Pancreas (tissue), 10 donors: Measurements from ENCODE around the gene CCDC77. TPM values are rescaled to one million over a fixed set of nuclear protein-coding genes. Genes with fewer than 3 reads are reported as not detected.

Source experiments
- ATAC-seq, 4 donors: fragments of 200-7000 bp; cut with Tn5 transposase; one replicate each; pipeline versions ENCODE4 v1.8.0 to v1.9.1; 2020; ENCODE audit warnings: mild to moderate bottlenecking in 4 of 4, moderate library complexity in 4 of 4
- DNase-seq, 6 donors: peaks; one replicate each; pipeline ENCODE4 v3.0.0-alpha.2; 2020
- FAIRE-seq: peaks from 2 replicates; lab custom pipeline; 2012; peaks lifted over from hg19 to GRCh38; lab: Jason Lieb, UNC
- H3K27ac ChIP-seq, 4 donors: fragments of 200-600 bp; sonication (generic); 1 replicate in 3 of 4; 2 replicates in 1 of 4; pipeline versions ENCODE4 v1.5.0 to v1.8.0; 2020
- H3K27me3 ChIP-seq, 4 donors: fragments of 200-600 bp; one replicate each; pipeline ENCODE4 v1.8.0; 2021
- H3K36me3 ChIP-seq, 3 donors: fragments of 200-600 bp; sonication (generic) in 1 of 3; one replicate each; pipeline versions ENCODE4 v1.5.0 to v1.8.0; 2020 to 2021
- H3K4me1 ChIP-seq, 3 donors: fragments of 200-600 bp; one replicate each; pipeline ENCODE4 v1.8.0; 2021
- H3K4me3 ChIP-seq, 4 donors: fragments of 200-600 bp; sonication (generic) in 2 of 4; one replicate each; pipeline versions ENCODE4 v1.5.0 to v1.8.0; 2020 to 2021
- H3K9me3 ChIP-seq, 4 donors: fragments of 200-600 bp; one replicate each; pipeline ENCODE4 v1.8.0; 2021
- WGBS, 2 donors: extraction: QIAGEN DNeasy Blood & Tissue Kit; methylation state at CpG; one replicate each; pipeline ENCODE4 v1.1.7; 2013; 5-methylcytosine and 5-hydroxymethylcytosine counted together
- intact Hi-C, 3 donors: fragments of 100-400 bp; cut with DNase I; formaldehyde crosslinking; loops; one replicate each; pipeline versions ENCODE4 v1.11.1 to v1.14.2; 2022
- polyA plus RNA-seq, 2 donors: library from polyadenylated mRNA; stranded (reverse); fragments of 200-250 nt; gene quantifications; one replicate each; pipeline ENCODE4 v1.2.3, GENCODE V29; 2013
- total RNA-seq, 6 donors: library from RNA; stranded (reverse); fragmentation: NEBNext Ultra II Directional in 4 of 6; extraction: Animal tissue kit (Norgen Biotek cat#: 25700) in 4 of 6; gene quantifications; one replicate each; pipeline versions ENCODE4 v1.2.1 to v1.2.4, GENCODE V29; 2021 to 2023
- TF ChIP-seq, protein P1 (sequence below), 4 donors: fragments of 200-600 bp; sonication (generic) in 3 of 4; IDR thresholded peaks; one replicate each; pipeline versions ENCODE4 v1.5.0 to v1.8.0; 2021; ENCODE audit warnings: antibody characterized with exemption in 4 of 4
- donor health status: healthy with polysubstance abuse.
- donor health status: DM: no; HTN: no; CAD: no; lungs with moderate emphysema.
- donor health status: DM: no; HTN: no; CAD: no.
- donor health status: control.
- donor health status: control.
- donor health status: Bipolar disorder and iron deficiency.
- donor health status: DM: yes; HTN: yes; CAD: no.
- donor health status: DM: no; HTN: no; CAD: no.
- donor health status: DM: no; HTN: no; CAD: no.
- donor health status: DM: yes; HTN: yes; CAD: no.

The CCDC77 gene
- total and polyA plus RNA-seq, 8 donors: 1.9 to 4.2 (median 2.8) TPM

GRCh38 chr12:473198-473597 lies 71.8 kb downstream of the CCDC77 start:
- Histone ChIP-seq H3K9me3 (no peaks in the 10 kb centered on the region), H3K27me3 (no peaks in the 10 kb centered on the region), H3K27ac (no peak overlapping the region), H3K36me3 (no peaks in the 10 kb centered on the region), H3K4me3 (no peak overlapping the region), H3K4me1 (no peaks in the 10 kb centered on the region)
- TF ChIP-seq, protein P1, sequence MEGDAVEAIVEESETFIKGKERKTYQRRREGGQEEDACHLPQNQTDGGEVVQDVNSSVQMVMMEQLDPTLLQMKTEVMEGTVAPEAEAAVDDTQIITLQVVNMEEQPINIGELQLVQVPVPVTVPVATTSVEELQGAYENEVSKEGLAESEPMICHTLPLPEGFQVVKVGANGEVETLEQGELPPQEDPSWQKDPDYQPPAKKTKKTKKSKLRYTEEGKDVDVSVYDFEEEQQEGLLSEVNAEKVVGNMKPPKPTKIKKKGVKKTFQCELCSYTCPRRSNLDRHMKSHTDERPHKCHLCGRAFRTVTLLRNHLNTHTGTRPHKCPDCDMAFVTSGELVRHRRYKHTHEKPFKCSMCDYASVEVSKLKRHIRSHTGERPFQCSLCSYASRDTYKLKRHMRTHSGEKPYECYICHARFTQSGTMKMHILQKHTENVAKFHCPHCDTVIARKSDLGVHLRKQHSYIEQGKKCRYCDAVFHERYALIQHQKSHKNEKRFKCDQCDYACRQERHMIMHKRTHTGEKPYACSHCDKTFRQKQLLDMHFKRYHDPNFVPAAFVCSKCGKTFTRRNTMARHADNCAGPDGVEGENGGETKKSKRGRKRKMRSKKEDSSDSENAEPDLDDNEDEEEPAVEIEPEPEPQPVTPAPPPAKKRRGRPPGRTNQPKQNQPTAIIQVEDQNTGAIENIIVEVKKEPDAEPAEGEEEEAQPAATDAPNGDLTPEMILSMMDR (IDR thresholded peaks at IDR 0.05): no peak
- FAIRE-seq: no peak
- intact Hi-C loops: no loop called here
- DNase-seq: no peak
- ATAC-seq: no peak
- 83 to 87% methylated on average over 5 of the region's 5 CpGs for WGBS, 2 donors

DNA sequence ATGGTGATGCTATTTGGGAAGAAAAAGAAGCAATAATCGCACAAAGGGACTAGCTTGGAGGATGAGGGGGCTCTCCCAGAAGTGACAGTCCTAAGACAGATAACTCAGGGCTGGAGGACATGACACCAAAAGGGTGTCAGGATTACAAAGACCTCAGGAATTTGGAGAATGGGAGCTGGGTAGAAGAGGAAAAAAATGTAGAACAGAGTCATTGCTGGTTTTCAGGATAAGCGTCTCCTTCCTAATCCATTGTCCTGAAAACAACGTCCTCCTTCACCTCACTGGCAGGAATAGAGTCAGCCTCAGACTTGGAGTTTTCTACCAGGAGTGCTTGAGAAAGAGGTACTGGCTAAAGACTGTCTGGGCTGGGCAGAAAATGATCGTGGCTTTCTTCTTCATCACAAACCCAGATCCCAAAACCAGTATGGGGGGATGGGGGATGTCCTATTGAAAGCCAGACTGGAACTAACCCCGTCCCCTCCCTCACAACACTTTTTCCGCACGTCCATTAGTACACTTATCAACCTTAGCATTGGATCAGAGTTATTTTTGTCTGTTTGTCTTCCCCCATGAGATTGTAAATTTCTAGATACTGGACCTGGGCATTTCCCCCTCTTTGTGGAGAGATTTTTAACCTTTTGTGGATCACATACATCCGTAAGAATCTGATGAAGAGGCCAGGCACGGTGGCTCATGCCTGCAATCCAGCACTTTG lies 72.6 kb downstream of the CCDC77 start:
- Histone ChIP-seq H3K36me3 (no peaks in the 10 kb centered on the region), H3K27me3 (no peaks in the 10 kb centered on the region), H3K9me3 (no peaks in the 10 kb centered on the region), H3K4me3 (no peak overlapping the region), H3K27ac (no peak overlapping the region), H3K4me1 (no peaks in the 10 kb centered on the region)
- intact Hi-C loops: no loop called here
- FAIRE-seq (no peak), ATAC-seq (no peak), DNase-seq (no peak)
- WGBS, 2 donors: 54 to 56% methylated on average over 9 of the region's 9 CpGs
- TF ChIP-seq, protein P1 (IDR thresholded peaks at IDR 0.05): no peak

DNA sequence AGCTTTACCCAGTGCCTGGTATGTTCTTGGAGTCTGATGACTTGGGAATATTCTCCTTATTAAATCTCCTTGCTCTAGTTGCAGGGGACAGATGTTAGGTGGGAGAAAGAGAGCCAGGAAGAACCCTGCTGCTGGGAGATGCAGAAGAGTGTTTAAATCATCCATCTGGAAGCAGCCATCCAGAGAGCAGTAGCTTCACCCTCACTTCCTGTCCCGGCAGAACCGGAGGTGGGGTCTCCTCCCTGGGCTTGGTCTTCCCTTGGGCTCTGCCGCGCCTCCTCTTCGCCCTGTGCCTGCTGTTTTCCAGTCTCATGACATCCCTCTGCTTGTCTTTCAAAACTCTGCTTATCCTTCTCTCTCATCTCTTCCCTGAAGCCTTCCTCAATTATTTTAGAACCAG lies 73.8 kb downstream of the CCDC77 start:
- Histone ChIP-seq H3K27ac (no peak overlapping the region), H3K9me3 (no peaks in the 10 kb centered on the region), H3K36me3 (no peaks in the 10 kb centered on the region), H3K27me3 (no peaks in the 10 kb centered on the region), H3K4me1 (no peaks in the 10 kb centered on the region), H3K4me3 (no peak overlapping the region)
- no peak for DNase-seq
- FAIRE-seq: no peak
- intact Hi-C loops: no loop called here
- 65 to 76% methylated on average over 5 of the region's 5 CpGs for WGBS, 2 donors
- peak in 2 of 4 donors; percentile 60 to 65 for ATAC-seq
- TF ChIP-seq, protein P1 (IDR thresholded peaks at IDR 0.05): no peak

- ATAC-seq (no peak), FAIRE-seq (no peak), DNase-seq (no peak)
- WGBS, 2 donors: 87 to 94% methylated on average over 4 of the region's 4 CpGs
- no peaks in the 10 kb centered on the region for H3K36me3 ChIP-seq
- no peak overlapping the region for H3K4me3 ChIP-seq
- H3K27me3 ChIP-seq: no peaks in the 10 kb centered on the region
- H3K27ac ChIP-seq: no peak overlapping the region
- no peaks in the 10 kb centered on the region for H3K9me3 ChIP-seq
- H3K4me1 ChIP-seq: no peaks in the 10 kb centered on the region
- TF ChIP-seq, protein P1 (IDR thresholded peaks at IDR 0.05): no peak
- intact Hi-C loops: no loop called here
Observed at GRCh38 chr12:479161-479560, 77.7 kb downstream of the CCDC77 start.
